GM18873 (cell line): ENCODE results near the gene CLPSL1.
"Not testable (repeated sequence)": the region's sequence is repeated elsewhere in the genome, so short reads cannot be mapped to it uniquely, and the experiment has no call there.

Experiments
- ATAC-seq: cut with Tn5 transposase; IDR thresholded peaks from one replicate; pipeline ENCODE4 v1.9.1; 2021; ENCODE audit warnings: mild to moderate bottlenecking, moderate library complexity, moderate number of reproducible peaks; ENCODE audit not compliant: unreplicated experiment, low FRiP score

Gene CLPSL1, protein sequence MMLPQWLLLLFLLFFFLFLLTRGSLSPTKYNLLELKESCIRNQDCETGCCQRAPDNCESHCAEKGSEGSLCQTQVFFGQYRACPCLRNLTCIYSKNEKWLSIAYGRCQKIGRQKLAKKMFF

GRCh38 chr6:35780719-35781118 lies at the start of gene CLPSL1:
Gene CLPSL1, plus strand, starts transcription at chr6:35781019. Its CDS starts 92 bp downstream, at chr6:35781111.
- ATAC-seq = no peak

- ATAC-seq = peak; percentile 39
Measured at GRCh38 chr6:35731414-35731735, 49.4 kb upstream of the CLPSL1 start.

DNA sequence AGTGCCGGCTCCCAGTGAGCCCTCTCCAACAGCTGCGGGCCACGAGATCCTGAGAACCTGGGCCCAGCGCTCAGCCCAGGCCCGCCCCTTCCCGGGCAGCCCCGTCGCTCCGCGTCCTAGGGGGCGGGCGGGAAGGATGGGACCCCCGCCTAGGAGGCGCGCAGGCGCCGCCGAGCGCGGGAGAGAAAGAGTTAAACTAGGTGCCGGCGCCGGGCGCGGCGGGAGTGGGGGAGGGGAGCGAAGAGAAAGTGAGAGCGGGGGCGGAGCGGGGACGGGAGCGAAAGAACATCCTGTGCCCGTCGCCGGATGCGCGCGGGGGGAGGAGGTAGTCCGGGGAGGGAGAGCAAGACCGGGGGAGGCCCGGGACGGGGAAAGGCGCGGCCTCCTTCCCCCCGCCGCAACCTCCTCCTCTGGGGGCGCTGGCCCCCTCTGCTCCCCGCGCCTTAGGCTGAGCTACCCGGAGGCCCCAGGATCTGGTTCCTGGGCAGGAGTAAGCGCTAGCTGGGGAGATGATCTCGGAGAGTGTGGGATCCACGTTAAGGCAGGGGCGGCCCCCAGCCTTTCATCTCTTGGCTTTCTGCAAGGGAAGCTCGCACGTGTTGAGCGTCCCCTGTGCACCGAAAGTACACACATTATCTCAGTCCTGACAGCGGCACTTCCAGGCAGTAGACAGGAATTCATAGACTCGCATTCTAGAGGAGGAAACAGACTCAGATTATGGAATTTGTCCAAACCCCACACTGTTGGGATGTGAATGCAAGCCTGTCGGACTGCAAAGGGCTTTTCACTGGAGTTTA lies 48.9 kb upstream of the CLPSL1 start:
- ATAC-seq = peak; percentile 35

DNA sequence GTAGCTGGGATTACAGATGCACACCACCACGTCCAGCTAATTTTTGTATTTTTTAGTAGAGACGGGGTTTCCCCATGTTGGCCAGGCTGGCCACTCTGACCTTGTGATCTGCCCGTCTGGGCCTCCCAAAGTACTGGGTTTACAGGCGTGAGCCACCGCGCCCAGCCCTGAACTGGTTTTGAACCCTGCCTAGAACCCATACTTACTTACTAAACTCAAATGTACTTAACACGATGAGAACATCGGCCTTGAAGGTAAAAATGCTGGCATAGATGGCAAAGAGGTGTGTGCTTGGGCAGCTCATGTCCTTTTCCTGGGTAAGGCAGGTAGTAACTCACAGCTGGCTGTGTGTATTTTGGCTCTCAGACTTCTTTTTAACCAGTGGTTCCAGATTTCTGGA lies 47.2 kb upstream of the CLPSL1 start:
- ATAC-seq = no peak

DNA sequence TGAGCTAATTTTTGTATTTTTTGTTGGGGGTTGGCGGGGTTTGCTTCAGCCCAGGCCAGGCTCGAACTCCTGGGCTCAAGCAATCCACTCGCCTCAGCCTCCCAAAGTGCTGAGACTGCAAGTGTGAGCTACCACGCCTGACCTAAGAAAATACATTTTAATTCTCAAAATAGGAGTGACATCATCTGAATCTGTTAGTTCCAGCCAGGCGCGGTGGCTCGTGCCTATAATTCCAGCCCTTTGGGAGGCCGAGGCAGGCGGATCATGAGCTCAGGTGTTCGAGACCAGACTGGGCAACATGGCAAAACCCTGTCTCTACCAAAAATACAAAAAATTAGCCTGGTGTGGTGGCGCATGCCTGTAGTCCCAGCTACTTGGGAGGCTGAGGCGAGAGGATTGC lies 46.5 kb upstream of the CLPSL1 start:
- not testable (repeated sequence) for ATAC-seq

DNA sequence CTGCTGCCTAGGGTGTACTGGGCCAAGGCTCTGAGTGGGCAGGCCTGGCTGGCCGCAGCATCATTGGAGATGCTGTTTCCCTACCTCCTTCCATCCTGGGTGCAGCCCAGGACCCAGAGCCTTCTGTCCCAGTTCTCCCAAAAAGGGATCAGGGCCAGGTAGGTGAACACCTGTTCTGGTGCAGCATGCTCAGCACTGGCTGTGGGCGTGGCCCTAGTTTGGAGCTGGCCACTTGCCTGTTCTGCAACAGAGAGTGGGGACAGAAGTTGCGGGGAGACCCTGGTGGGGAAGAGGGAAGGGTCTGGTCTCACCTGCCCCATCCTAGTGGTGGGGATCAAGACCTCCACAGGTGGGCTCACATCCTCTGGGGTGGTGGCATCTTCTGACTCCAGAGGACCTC lies 45.4 kb upstream of the CLPSL1 start:
- ATAC-seq = no peak

- no peak for ATAC-seq
Measured at GRCh38 chr6:35736253-35736894, 44.4 kb upstream of the CLPSL1 start.

- ATAC-seq = no peak
Measured at GRCh38 chr6:35736982-35737412, 43.8 kb upstream of the CLPSL1 start, which contains the start of gene ARMC12. Gene ARMC12, plus strand, starts transcription at chr6:35737032. Its CDS starts 77 bp downstream, at chr6:35737109.

DNA sequence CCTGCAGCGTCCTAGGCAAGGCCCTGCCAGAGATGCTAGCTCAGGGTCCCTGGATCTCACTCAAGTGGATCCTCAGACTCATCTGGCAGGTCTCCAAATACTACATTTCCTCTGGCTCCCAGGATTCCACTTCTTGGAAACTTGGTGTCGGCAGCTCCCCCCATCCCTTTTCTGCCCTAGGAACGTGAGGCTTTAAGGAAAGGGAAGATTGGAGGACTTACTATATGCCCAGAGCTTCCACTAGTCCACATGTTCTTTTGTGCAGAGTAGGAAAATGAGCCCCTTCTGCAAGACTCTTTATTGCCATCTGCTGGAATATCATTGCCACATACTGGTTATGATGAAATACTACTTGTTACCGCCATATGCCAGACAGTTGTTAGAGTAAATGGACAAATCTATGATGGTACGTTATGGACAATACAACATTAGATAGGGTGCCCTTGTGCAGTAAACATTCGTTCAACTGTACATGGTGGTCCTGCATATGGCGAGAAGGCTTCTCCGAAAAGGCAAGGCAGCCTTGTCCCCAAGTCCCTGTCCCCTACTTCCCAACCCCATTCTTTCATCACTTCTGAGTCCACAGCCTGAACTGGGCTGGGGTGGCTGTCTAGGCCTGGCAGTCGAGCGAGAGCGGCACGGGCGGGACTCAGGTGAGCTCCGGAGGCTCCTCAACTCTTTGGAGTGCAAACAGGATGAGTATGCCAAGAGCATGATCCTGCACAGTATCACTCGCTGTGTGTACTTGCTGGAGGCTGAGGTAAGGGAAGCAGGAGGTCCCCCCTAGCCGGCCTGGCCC lies 43.2 kb upstream of the CLPSL1 start:
- no peak for ATAC-seq

DNA sequence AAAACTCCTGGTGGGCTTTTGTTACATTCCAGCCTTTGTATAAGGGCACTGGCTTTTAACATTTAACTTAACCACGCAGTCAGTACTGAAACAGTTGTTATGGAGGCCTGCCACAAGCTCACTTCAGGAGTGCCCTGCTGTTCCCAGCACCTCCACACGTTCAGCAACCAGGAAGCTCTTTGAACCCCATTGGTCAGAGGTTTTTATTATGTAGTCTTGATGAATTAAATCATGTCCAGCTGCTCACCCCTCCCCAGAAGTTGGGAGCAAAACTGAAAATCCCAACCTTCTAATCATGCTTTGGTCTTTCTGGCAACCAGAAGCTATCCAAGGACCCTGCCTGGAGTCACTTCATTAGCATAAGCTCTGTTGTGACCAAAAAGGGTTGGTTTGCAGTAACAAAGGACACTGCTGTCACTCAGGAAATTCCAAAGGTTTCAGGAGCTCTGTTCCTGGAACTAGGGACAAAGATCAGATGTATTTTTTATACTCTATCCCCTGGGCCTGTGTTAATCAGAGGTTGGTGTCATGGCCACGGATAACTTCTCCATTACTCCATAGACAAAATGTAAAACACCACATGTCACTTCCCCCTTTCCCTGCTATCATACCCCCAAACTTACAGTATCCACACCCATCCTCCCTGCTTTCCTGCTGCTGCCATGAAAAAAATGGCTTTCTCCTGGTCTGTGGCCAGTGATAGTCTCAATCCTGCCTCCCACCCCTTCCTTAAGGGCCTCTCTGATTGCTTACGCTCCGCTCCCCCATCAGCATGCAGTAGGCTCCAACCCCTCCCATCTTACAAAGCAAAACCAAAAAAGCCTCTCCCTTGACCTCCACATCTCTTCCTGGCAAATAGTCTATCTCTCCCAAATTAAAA lies 40.9 kb upstream of the CLPSL1 start:
- no peak for ATAC-seq

GRCh38 chr6:35742842-35743241 lies 38.0 kb upstream of the CLPSL1 start:
- ATAC-seq = no peak

GRCh38 chr6:35745509-35745908 lies 35.3 kb upstream of the CLPSL1 start:
- no peak for ATAC-seq

DNA sequence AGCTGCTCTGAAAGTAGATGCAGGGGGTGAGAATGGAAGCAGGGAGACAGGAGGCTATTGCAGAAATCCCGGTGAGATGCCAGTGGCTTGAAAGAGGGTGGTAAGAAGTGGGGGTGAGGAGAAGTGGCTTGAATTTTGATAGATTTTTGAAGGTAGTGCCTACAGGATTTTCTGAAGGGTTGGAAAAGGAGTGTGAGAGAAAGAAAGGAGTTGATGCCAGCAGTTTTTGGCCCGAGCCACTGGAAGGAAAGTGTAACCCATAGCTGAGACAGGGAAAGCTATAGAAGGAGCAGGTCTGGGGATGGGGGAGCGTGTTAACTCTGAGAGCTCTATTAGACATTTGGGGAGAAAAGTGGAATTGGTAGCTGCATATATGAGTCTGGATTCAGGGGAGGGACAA lies 34.3 kb upstream of the CLPSL1 start:
- ATAC-seq = no peak

DNA sequence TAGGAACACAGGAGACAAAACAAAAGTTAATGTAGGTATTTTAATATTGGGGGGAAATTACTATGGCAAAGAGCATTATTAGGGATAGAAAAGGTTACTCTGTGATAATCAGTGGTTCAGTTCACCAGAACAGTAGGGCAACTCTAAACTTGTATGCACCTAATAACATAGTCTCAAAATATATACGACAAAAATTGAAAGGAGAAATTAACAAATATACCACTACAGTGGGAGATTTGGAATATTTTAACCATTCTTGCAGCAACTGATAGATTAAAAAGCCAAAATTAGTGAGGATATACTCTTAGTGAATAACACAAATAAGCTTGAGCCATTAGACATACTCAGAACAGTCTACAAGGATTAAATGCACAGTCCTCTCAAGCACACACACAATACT lies 32.9 kb upstream of the CLPSL1 start:
- ATAC-seq = no peak

- ATAC-seq = no peak
Measured at GRCh38 chr6:35750557-35750956, 30.3 kb upstream of the CLPSL1 start.

DNA sequence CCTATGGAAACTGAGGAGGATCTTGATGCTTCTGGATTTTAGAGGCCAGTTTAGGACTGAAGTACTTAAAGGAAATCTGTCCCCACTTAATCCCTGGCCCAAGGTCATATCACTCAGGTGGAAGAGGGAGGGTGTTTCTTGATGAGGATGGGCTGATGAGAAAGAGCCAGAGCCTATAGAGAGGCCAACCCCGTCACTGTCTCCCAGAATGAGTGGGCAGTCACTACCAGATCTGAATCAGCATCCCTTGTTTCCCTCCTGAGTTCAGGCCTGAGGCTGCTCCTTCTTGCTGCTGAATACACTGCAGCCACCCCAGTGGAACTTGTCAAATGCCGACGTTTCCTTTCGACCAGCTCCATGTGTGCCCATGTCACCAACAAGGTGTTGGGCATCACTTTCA lies 29.2 kb upstream of the CLPSL1 start:
- ATAC-seq = no peak

GRCh38 chr6:35752330-35752729 lies 28.5 kb upstream of the CLPSL1 start:
- no peak for ATAC-seq

DNA sequence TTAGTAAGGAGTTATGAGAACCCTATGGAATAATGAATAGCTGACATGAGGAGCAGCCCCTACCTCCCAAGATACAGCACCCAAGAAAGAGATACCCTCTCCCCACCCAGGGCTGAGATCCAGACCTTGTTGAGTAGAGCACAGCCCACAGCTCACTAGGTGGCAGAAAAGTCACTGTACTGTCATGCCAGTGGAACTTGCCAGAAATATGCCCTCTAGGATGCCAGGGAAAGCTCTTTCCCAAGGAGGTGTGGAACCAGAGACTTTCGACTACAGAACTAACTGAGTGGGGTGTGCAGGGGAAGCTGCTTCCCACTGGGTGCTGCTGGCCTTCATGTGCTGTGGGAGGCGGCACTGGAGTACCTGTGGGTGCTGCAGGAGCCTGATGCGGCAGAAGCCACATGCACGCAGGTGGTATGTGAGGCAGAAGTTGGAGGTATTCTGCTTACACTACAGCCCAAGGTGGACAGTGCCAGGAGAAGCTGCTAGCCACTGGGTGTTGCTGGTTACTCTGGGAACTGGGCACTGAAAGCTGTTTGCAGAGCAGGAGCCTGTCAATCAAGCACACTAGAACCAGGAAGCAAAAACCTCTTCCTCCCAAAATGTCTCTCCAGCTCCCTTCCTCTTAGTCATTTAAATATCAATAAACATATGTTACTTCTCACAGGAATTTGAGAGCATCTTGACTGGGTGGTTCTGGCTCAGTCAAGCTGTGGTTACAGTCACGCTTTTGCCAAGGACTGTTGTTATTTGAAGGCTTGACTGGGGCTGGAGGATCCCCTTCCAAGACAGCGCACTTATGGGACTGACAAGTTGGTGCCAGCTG lies 26.2 kb upstream of the CLPSL1 start:
- no peak for ATAC-seq

- no peak for ATAC-seq
Measured at GRCh38 chr6:35755278-35755924, 25.4 kb upstream of the CLPSL1 start.
